ENCODE results near the gene GPR78.
A peak's percentile ranks its signal among the peaks of the same experiment; 100 is the strongest.

The GPR78 gene

DNA sequence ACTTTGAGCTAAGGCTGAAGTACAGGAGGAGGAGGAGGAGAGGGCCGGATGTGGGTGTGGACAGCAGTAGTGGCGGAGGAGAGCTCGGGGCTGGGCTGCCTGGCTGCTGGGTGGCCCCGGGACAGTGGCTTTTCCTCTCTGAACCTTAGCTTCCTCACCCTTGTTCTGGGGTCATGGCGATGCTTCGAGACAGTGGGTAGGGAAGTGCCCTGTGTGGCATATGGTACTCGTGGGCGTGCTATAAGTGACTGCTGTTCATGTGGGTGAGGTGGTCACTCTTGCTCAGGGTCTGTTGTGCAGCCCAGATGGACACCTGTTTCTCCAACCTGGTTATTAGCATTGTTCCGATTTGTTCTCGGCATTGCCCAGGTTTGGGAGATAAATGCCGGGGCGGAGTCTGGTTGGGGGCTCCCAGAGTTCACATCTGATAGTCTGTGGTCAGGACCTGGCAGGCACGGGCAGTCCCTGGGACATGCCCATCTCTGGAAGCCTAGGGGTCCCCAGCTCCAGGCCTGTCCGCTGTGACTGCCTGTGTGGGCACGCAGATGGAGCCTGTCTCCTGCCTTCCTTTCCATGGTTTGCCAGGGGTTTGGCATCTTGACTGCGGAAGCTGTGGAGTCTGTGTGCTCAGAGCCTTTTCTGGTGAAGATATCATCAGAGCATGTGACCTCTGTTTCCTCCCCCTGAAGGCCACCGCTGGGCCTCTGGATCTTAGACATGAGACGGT lies 7.4 kb downstream of the GPR78 start:
- no peak for FAIRE-seq

DNA sequence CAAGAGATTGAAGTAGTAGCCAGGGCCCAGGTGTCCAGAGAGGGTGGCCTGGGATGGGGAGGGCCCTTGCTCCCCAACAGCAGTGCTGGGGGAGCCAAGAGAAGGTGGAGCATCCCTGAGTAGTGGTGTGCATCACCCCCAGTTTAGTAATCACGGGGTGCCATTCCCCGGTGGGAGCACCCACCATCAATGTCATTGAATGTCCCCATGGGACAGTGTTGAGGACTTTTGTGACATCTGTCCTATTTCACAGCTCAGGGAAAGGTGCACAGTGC lies 7.9 kb downstream of the GPR78 start:
- FAIRE-seq = no peak

DNA sequence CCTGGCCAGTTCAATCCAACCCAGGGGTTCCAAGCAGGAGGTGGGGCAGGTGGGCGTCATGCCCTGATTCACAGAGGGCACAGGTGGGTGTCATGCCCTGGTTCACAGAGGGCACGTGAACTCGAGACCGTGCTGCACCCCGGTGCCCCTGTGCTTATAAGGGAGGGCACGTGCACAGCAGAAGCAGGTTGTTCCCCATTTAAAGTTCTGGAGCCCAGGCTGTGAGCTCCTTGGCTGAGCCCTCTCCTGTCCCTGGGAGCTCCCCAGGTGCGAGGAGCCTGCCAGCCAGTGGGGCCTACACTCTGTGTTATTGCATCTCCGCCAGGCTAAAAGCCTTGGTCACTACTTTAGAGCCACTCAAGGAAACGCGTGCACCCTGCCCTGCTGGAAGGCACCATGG lies 9.1 kb downstream of the GPR78 start:
- no peak for FAIRE-seq

DNA sequence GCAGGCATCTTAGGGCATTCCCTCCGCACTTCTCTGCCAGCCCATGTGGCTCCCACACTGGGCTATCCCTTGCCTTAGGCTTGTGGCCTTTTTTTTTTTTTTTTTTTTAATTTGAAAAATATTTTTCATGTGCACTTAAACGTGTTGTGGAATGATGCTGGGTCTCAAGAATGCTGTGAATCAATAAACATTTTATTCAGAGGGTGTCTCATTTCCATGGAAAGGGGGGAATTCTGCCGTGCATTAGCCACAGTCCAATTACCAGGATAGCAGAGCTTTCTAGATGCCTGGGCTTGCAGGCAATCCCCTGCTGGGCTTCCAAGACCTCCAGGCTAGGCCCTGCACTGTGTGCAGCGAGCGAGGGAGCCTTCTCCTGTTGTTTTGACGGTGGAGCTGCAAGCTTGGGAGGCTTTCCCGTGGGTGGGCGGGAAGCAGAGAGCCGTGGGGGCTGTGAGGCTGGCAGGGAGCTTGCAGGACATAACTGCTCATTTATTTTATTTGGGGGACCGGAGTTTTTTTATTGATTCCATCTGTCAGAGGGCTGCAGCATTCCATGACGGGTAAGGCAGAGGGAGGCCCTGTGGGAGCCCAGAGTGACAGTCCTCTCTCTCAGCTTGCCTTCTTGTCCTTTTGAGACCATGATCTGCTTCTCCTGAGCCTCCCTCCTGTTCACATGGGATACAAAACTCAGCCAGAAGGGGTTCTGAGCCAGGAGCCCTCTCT lies 9.8 kb downstream of the GPR78 start:
- FAIRE-seq = no peak

DNA sequence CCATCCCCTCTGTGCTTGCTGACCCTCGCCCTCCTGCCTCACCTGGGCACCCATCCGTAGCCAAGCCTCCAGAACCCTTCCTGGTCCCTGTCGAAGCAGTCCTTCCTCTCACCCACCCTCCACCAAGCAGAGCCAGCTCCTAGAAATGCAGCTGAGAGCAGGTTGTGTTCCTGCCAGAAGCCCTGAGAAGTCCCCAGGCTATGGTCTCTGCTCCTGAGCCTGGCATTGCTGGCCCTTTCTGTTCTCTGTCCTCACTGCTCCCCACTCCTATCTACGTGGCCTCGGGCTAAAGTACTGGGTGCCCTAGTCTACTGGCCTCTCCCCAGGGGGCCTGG lies 10.3 kb downstream of the GPR78 start:
- FAIRE-seq = no peak

DNA sequence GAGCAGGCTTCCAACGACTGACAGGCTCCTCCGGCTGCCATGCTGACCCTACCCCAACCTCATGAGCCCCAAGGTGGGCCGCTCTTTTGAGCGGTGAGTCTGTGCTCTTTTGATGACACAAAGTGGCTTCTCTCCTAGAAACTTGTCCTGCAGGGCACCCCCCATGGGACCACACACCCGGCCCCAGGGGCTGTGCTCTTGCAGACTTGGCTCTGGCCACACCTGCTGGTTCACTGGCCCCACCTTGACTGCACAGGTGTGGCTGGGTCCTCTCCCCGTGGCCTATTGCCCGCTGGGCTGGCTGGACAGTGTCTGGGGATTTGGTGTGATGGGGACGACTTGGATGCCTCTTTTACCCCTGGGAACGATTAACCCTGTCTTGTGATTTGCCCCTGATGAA lies 10.9 kb downstream of the GPR78 start:
- FAIRE-seq = no peak

DNA sequence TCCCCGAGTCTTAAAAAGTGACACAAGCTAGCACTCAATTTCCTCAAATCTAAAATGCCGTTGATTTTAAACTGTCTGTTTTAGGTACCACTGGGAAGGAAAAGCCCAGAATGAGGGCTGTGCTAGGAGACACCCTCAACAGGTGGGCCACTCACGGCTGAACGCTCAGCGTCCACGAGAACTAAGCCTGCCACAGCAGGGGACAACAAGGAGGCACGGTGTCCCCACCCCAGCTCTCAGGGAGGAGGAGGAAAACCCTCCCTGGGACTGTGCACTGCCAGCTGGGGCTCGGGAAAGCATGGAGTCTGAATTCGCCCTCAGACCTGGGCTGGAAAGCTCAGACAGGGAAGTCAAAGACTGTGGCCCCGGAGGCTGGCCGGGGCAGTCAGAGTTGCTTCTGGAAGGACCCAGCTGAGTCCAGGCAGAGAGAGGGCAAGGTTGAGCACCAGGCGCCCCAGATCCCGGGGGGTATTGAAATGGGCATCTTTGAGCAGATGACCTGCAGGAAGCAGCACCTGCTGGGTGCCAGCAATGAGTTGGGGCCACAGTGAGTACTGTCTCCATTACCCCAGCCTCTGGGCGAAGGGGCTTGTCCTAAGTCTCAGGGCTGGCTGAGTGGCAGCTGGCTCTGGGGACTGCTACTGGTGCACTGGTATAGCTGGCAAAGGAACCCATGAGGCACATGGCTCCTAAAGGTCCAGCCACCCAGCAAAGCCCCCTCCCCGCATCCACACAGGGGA lies 11.6 kb downstream of the GPR78 start:
- FAIRE-seq = no peak

DNA sequence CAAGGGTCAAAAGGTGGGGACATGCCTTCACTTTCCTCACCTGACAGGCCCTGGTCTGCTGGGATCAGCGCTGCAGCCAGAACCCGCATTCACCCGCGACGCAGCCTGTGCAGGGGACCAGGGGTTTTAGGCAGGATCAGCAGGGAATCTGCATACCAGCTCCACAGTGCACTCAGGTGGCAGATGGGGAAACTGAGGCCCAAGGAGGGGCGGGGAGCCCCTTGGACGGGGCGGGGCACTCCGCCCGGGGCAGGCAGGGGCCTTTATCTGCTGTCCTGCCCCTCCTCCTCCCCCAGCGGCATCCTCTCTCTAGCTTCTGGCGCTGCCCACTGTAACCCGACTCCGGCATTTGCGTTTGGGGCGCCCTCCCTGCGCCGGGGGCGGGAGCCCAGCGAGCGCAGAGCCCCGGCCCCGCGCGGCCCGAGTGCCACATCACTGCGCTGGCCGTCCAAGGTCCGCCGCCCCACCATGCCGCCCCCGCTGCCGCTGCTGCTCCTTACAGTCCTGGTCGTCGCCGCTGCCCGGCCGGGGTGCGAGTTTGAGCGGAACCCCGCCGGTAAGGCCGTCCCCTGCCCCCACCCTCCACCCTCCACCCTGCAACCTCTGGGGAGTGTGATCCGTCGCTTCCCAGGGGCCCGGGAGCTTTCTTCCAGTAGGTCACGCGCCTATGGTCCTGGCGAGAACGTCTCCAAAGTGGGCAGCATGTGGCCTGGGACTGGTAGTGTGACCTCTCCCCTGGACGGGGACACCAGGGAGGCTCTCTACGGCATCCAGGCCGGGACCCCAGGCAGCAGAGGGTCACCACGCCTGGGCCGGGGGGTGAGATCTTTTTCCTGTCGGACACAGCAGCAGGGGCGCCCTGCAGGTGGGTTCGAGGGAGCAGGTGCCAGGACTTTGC lies 12.4 kb downstream of the GPR78 start, which contains the start of gene CPZ:
Gene CPZ (plus strand): TSS at position 400 of the 898 bp plus-strand sequence. CDS start 69 bp downstream, at position 469.
- FAIRE-seq = no peak

DNA sequence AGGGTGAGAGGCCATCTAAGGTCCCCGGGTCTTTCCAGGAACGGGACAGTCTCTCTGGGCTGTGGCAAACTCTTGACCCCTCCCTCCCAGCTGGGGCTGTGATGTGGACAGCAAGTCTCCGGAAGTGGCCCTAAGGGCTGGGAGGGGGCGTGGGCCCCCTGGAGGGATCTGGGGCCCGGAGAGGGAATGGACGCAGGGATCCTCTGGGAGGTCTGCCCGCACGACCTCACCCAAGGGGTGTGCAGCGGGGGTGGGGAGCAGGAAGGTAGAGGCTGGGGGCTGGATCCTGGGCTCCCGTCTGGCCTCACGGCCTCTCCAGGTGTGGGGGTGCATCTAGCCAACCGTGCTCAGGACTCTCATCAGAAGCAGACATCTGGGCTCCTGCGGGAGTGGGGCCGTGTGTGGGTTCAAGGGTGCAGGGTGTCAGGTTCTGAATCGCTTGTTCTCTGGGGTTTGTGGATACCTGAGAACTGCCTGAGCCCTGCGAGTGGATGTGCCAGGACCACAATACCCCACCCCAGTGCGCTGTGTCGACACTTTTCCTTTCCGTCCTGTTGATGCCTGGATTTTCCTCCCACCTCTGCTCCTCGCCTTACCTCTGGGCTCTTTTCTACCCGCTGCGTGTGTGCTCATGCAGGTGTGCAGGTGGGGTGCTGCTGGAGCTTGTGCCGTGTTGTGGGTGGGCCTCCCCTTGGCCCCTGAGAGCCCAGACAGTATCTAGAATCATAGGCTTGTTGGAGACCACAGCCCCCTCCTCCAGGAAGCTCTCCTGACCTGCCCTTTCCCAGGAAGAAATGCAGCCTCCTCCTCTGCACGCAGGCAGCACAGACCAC lies 13.3 kb downstream of the GPR78 start:
- FAIRE-seq = no peak

DNA sequence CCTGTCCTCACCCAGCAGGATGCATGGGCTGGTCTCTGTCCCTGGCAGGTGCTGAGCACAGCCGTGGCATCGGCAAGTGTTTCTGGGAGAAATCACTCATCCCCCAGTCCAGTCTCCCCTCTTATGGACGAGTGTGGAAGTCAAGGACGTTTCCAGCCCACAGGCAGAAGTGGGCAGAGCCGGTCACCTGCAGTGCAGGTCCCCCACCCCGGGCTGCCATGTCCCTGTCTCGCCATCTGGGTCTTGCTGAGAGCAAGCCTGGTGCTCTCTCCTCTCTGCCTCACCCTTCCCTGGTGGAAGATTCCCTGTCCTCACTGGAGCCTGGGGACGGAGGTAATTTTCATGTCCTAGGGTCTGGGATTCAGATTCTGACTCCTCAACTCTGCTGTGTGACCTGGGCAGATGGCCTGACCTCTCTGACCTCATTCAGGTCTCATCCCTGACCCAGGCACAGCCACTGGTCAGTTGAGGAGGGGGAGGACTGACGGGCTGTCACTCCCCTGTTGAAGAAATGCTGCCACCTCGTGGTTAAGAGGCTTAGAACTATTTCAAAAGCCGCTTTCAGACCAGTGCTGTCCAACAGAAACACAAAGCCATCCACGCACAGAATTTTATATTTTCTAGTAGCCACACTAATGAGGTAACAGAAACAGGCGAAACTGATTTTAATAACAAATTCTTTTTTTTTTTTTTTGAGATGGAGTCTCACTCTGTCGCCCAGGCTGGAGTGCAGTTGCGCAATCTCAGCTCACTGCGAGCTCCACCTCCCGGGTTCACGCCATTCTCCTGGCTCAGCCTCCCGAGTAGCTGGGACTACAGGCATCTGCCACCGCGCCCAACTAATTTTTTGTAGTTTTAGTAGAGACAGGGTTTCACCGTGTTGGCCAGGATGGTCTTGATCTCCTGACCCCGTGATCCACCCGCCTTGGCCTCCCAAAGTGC lies 14.2 kb downstream of the GPR78 start:
- FAIRE-seq = peak; percentile 26

DNA sequence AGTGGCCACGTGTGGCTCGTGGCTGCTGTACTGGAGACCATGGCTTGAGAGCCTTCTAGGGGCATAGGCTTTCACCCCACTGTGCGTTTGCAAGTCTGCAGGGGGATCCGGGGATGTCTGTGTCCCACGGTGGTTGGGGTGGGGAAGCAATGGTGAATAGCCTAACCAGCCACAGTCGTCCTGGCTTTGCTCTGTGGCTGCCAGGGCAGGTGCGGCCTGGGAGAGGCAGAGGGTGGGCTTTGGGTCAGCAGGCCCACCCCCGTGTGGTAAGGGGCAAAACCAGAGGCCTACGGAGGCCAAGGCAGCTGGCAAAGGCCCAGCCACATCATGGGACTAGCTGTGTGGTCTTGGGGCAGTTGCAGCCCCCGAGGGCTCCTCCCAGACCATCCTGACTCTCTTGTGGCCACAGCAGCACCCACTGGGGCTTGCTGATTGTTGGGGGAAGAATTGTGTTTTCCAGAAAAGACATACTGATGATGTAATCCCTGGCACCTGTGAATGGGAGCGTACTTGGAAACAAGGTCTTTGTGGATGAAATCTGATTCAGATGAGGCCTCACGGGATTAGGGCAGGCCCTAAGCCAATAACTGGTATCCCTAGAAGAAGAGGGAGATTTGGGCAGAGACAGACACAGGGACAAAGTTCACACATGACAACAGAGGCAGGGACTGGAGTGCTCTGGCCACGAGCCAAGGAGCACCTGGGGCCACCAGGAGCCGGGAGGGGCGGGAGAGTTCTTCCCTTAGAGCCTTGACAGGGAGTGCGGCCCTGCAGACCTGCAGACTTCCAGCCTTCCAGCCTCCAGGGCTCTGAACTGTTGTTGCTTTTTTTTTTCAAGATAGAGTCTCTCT lies 15.3 kb downstream of the GPR78 start:
- FAIRE-seq = no peak

DNA sequence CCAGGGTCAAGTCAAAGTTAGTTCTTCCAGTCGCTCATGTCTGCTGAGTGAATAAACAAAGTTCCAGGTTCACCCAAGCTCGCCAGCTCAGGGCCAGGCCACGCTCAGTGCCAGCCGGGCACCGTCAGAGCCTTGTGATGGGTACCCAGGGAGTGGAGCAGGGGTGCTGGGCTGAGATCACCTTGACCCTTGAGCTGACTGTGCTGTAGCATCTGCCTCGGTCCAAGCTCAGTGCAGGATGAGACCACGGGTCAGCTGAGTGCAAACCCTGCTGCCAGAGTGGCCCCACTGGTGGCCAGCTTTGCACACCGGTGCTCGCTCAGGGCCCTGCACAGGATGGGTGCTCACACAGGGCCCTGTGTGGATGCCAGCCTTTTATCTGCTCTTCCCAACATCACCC lies 16.7 kb downstream of the GPR78 start:
- no peak for FAIRE-seq

DNA sequence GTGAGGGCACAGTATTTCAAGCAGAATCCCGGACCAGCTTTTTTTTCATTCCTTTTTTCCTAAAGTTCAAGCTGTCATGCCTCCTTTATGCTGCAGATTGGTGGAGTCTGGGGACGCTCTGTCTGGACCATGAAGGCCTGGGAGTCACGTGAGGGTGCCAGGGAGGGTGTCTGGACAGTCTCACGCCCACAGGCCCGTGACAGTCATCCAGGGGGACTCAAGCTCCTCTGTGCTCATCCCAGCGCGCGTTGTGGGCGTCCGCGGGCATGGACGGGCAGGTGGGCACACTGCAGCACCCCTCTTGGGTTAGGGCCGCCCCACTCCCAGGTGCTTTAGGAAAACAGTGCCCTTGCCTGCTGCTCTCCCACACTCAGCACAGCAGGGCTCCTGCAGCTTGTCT lies 17.1 kb downstream of the GPR78 start:
- FAIRE-seq = no peak

DNA sequence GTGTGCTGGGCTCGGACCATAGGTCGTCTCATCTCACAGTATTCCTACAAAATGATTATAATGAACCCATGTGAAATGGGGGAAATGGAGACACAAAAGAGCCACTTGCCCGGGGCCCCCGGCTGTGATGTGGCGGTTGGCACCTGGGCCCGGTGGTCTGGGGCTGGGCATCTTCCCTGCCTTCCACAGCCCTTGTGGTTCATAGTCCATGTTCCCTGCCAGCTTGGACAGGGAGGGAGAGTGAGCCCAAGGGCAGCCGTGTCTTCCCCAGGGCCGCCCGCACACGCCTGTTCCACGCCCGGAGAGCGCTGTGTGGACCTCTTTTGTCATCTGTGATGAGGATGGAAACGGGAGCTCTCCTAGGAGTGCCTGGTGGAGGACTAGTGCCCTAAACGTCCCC lies 17.6 kb downstream of the GPR78 start:
- no peak for FAIRE-seq

DNA sequence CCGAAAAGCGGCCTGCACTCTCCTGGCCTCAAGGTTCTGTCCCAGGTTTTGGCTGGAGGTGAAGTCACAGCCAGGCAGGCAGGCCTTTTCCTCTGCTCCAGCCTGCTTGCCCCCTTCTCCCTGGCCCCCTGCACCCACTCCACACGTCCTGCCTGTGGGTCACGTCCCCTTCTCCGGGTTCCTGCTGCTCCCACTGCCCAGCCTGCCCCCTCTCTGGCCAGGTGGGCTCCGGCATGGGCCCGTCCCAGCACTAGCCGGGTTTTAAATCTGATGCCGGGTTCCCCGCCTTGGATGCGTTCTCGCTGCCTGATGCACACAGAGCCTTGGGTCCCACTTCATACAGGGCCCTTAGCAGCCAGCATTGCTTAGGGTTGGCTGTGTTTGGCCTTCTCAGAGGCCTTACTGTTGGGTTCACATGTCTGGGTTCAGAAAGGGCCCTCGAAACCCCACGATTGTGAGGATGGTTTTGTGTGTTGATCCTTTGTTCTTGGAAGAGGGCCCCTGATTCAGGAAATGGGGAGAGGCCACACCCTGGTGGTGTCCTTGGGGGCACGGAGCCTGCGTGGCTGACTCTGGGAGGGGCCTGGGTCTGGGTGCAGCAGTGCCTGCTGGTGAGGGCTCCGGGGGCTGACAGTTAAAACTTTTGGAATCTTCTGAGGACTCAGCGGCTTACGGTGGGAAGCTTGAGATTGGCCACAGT lies 18.3 kb downstream of the GPR78 start:
- no peak for FAIRE-seq

DNA sequence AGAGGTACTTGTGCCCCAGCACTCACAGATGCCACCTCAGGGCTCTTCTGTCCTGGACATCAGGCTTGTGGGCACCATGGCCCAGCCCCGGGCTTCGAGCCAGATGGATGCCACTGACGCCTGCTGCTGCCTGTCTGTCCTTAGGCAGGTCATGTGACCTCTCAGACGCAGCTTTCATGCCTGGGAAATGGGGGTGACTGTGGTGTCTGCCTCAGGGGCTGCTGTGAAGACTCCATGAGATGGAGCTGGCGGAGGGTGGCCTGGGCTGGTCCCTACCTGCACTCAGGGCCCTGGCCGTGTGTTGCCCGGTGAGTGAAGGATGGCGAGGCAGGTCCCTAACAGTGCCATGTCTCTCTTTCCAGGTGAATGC lies 18.9 kb downstream of the GPR78 start:
- no peak for FAIRE-seq

DNA sequence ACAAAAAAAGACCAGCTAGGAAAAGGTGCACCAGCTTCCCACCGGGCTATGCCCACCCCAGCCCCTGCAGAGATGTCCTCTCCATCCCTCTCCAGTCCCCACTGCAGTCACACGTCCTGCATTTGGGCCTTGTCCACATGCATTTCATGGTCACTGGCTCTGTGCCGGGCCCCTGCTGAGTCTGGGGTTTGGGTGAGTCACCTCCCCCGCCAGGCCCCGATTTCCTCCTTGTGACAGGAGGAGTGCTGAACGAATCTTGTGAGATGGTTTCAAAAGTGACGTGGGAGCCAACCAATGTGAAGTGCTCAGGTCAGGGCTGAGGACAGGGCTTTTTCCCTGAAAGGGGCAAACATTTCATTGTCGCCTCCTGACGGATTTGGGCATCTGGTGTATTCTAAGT lies 19.5 kb downstream of the GPR78 start:
- no peak for FAIRE-seq

DNA sequence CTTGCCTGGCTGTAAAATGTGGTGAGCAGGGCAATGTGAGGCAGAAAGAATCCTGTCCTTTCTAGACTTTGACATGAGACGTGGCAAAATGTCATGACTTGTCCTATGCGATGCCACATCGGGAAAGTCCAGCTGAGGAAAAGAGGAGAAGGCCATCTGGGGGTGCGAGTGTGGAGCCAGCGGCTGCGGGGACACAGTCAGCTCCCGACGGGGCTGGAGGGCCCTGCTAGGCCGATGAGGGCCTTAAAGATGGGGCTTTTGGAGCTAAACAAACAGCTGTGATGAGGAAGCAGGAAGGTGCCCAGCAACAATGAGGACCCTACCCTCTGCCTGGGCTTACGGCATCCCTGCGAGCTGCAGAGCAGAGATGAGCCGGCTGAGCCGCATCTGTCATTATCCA lies 20.1 kb downstream of the GPR78 start:
- no peak for FAIRE-seq

DNA sequence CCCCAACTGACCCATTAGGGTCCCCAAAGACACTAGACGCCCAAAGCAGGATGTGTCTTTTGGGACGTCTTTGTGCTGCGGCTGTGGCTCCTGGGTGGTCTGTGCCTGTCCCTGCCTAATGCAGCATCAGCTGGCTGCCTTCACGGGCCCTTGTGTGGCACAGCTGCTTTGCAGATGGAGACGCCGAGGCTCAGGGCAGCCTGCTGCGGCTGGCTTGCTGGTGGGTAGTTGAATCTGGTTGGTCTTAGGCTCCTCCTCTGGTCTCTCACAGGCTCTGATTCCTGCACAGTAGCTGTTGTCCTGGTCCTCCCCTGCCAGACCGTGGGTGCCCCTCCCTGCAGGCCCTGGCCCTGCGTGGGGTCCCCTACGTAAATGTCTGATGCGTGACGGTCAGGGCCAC lies 20.5 kb downstream of the GPR78 start:
- no peak for FAIRE-seq

DNA sequence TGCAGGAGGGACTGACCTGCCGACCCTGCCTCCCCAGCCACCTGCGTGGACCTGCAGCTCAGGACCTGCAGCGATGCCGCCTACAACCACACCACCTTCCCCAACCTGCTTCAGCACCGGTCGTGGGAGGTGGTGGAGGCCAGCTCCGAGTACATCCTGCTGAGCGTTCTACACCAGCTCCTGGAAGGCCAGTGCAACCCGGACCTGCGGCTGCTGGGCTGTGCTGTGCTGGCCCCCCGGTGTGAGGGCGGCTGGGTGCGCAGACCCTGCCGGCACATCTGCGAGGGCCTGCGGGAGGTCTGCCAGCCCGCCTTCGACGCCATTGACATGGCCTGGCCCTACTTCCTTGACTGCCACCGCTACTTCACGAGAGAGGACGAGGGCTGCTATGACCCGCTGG lies 20.9 kb downstream of the GPR78 start:
- no peak for FAIRE-seq

Measured in TTC549 (cell line).